Measurements from ENCODE around the gene PTPRN.
"Not testable (repeated sequence)": the region's sequence is repeated elsewhere in the genome, so short reads cannot be mapped to it uniquely, and the experiment has no call there.

Gene PTPRN

DNA sequence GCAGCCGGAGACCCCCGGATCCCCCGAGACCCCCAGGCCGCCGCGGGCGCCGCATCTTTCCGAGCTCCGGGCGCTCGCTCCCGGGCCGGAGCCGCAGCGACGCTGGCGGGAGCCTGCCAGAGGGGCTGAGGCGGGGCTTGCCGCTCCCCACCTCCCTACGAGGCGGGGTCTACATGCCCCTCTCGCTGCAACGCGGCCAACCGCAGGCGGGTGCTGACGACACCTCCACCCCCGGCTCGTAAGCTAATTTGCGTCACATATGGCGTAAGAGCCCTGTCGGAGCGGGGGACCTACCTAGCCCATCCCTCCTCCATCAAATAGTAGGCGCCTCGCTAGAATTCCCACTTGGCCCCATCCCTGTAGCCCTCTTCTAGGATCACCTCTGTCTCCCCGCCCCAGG, at the start of gene PTPRN:
Gene PTPRN (minus strand): TSS at position 124 of the 400 bp plus-strand sequence. CDS start 69 bp downstream, at position 55.
- in situ Hi-C loops (cut with MboI; ENCODE audit: low sequenced_read_pairs) = loop anchor here (10.0 kb wide), 1 partner anchor 254 kb away; no protein-coding TSS in a partner anchor

DNA sequence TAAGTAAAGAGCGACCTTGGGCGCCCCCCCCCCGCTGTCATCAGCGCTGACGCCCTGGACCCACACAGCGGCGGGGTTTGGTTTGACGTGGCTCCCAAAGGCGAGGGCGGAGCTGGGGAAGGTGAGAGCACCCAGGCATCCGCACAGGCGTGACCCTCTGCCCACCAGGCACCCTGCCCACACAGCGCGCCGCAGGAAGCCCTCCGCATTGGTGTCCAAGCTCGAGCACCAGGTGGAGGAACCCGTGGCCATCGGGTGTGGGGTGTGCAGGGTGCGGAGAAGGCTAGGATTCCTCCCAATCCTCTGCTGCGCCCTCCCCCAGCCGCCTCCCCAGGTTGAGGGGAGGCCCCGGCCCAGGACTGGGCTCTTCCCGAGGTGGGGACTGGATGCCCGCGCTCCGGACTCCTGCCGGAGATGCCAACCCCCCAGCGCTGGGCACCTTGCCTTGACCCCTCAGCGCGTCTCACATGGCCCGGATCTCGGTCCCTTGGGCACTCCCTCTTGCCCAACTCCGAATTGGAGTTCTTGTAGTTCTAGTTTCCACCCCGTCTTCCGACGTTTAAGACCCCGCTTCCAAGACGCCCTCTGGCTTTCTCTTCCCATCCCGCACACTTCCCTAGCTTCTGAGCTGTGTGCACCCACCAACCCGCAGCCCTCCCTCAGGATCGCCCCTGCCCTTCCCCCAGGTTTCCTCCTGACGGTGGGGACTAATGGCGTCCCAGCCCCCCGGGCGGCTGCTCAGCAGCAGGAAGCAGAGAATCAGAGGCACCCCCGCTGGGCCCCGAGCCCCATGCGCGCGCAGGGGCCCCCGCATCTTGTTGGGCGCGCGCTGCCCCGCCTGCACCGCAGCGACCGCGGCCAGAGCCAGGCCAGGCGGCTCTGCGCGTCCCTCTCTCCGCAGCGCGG, 49.2 kb upstream of the PTPRN start:
- in situ Hi-C loops (cut with MboI; ENCODE audit: low sequenced_read_pairs) = no loop called here

- in situ Hi-C loops (cut with MboI; ENCODE audit: low sequenced_read_pairs) = no loop called here
Observed at GRCh38 chr2:219356834-219357233, 47.6 kb upstream of the PTPRN start.

DNA sequence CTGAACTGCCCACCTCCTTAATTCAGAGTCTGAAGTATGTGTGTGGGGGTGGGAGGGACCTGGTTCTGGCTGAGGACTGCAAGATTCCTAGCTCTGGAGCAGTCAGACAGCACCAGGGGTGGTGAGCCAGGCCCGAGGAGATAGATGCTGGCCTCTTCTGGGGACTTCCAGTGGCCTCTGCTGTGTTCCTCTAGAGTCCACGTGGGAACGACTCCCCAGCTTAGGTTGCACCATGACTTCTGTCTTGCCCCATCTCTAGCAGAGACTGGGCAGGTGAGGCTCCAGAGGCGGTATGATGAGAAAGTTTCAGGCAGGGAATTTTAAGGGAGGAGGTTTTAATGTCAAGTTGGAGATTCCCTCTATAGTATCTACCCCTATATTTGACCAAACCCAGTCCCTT, 45.4 kb upstream of the PTPRN start:
- in situ Hi-C loops (cut with MboI; ENCODE audit: low sequenced_read_pairs) = no loop called here

- in situ Hi-C loops (cut with MboI; ENCODE audit: low sequenced_read_pairs) = no loop called here
Observed at GRCh38 chr2:219353129-219353528, 43.9 kb upstream of the PTPRN start.

GRCh38 chr2:219352448-219353023, 43.3 kb upstream of the PTPRN start:
- in situ Hi-C loops (cut with MboI; ENCODE audit: low sequenced_read_pairs) = no loop called here

- in situ Hi-C loops (cut with MboI; ENCODE audit: low sequenced_read_pairs) = no loop called here
Observed at GRCh38 chr2:219350710-219351221, 41.6 kb upstream of the PTPRN start.

DNA sequence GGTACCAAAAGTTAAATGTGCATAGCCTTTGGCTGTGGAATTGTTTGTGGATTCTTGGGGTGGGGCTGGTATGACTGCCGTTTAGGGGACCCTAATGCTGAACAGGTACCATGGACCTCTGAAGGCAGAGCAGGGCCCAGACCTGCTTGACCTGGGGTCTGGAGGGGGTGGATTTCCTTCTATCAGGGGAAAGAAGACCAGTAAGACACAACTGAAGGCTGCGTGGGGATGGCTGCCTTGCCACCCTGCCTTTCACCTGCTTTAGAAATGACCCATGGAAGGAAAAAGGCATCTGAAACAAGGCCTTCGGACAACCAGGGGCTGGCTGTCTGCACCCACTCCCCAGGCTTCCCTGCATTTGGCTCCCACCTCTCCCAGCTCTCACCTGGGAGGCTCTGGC, 41.0 kb upstream of the PTPRN start:
- in situ Hi-C loops (cut with MboI; ENCODE audit: low sequenced_read_pairs) = no loop called here

- in situ Hi-C loops (cut with MboI; ENCODE audit: low sequenced_read_pairs) = no loop called here
Observed at GRCh38 chr2:219344751-219345430, 35.7 kb upstream of the PTPRN start.

DNA sequence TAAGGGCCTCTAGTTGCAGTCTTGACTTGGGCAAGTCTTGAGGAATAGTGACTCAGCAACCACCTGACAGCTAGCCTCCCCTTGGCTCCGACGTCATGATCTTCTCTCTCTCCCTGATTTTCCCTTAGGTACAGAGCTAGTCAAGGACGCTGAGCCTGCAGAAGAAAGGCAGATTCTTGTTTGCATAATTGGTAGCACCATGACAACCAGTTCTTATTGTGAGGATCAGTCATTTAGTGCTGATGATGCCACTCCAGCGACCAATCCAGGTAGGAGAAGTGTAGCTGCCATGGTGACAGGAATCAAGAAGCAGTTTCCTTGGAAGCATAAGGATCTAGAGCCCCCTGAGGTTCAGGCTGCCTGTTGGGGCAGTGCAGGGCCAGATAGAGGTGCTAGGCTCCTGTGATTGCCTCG, 26.2 kb upstream of the PTPRN start:
- in situ Hi-C loops (cut with MboI; ENCODE audit: low sequenced_read_pairs) = no loop called here

- in situ Hi-C loops (cut with MboI; ENCODE audit: low sequenced_read_pairs) = no loop called here
Observed at GRCh38 chr2:219334076-219334475, 24.9 kb upstream of the PTPRN start.

DNA sequence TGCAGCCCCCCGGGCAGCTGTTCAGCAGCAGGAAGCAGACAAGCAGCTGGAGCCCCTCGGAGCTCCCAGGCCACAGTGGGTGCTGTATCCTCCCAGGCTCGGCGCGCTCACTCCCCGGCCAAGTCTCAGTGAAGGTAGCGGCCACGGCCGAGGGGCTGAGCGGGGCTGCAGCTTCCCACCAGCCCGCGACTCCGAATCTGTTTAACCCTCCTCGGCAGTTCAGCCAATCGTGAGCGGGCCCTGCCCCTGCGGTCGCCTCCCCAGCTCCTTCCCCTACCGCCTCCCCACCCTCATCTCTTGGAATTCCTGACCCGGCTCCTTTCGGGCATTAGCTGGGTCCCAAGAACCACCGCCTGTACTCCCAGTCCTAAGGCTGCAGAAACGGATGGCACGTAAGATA, 23.3 kb upstream of the PTPRN start, which contains the start of gene RESP18:
Gene RESP18 (minus strand): TSS at position 203 of the 400 bp plus-strand sequence.
- in situ Hi-C loops (cut with MboI; ENCODE audit: low sequenced_read_pairs) = no loop called here

- in situ Hi-C loops (cut with MboI; ENCODE audit: low sequenced_read_pairs) = no loop called here
Observed at GRCh38 chr2:219331560-219332213, 22.5 kb upstream of the PTPRN start.

DNA sequence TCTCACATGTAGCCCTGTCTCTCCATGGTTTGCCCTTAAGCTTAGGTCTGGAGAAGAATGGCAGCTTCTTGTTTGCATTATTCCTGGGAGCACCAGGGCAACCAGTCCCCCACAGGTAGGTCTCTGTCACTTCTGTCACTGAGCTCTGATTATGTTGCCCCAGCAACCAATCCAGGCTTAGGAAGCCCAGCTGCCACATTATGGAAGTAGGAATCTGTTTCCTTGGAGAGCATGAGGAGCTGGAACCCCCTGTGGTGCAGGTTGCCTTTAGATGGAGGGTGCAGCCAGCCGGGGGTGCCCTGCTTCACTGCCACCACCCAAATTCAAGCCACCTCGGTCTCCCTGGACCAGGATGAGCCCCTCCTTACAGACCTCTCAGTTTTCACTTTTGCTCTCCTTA, 18.5 kb upstream of the PTPRN start:
- in situ Hi-C loops (cut with MboI; ENCODE audit: low sequenced_read_pairs) = no loop called here

DNA sequence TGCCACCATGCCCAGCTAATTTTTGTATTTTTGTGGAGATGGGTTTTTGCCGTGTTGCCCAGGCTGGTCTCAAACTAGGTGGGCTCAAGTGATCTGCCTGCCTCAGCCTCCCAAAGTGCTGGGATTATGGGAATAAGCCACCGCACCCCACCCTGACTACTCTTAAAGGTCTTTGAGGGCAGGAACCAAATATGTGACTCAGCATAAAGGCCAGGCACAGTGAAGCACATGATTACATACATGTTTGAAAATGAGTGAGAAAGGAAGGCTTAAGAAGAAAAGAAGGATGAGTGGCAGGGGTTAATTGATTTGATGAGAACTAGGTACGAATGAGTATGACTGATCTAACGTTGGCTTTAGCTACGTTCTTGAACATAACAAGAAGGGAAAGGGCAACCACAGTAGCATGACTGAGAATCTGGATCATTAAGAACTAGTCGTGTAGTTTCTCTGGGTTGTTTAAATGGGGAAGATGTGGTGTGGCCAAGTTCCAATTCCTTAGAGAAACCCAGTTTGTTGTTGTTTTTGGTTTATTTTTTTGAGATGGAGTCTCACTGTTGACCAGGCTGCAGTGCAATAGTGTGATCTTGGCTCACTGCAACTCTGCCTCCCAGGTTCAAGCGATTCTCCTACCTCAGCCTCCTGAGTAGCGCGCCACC, 16.6 kb upstream of the PTPRN start:
- in situ Hi-C loops (cut with MboI; ENCODE audit: low sequenced_read_pairs) = no loop called here

- in situ Hi-C loops (cut with MboI; ENCODE audit: low sequenced_read_pairs) = no loop called here
Observed at GRCh38 chr2:219325136-219325535, 15.9 kb upstream of the PTPRN start.

DNA sequence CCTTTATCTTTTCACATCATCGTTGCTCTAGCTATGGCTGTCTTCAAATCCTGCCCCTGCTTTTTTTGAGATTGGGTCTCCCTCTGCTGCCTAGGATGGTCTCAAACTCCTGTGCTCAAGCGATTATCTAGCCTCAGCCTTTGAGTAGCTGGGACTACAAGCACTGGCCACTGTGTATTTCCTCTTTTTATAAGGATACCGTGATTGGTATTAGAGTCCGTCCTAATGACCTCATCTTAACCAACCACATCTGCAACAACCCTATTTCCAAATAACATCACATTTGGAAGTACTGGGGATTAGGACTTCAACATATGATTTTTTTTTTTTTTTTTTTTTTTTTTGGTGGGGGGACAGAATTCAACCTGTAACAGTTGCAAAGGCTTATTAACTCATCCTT, 14.2 kb upstream of the PTPRN start:
- in situ Hi-C loops (cut with MboI; ENCODE audit: low sequenced_read_pairs) = no loop called here

GRCh38 chr2:219314804-219315468, 5.7 kb upstream of the PTPRN start:
- in situ Hi-C loops (cut with MboI; ENCODE audit: low sequenced_read_pairs) = no loop called here

DNA sequence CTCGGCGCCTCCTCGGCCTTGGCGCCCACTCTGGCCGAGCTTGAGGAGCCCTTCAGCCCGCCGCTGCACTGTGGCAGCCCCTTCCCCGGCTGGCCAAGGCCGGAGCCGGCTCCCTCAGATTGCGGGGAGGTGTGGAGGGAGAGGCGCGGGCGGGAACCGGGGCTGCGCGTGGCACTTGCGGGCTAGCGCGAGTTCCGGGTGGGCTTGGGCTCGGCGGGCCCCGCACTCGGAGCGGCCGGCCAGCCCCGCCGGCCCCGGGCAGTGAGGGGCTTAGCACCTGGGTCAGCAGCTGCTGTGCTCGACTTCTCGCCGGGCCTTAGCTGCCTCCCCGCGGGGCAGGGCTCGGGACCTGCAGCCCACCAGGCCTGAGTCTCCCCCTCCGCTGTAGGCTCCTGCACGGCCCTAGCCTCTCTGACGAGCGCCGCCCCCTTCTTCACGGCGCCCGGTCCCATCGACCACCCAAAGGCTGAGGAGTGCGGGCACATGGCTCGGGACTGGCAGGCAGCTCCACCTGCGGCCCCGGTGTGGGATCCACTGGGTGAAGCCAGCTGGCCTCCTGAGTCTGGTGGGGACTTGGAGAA, 3.6 kb upstream of the PTPRN start:
- in situ Hi-C loops (cut with MboI; ENCODE audit: low sequenced_read_pairs) = not testable (repeated sequence)

All from HL-60/S4 (cell line).